A673 (cell line): Measurements from ENCODE around the gene FIGNL1. TPM values are rescaled to one million over a fixed set of nuclear protein-coding genes. Genes with fewer than 3 reads are reported as not detected.

Source experiments
- BruUV-seq: library from RNA; stranded (reverse); fragments of 400-500 nt; replicated peaks from 2 replicates; lab custom pipeline; 2021; lab: Mats Ljungman, UMichigan
- CTCF ChIA-PET: fragments of 300-600 bp; sonication (Branson Sonifier 250); formaldehyde crosslinking; loops from one replicate; lab custom pipeline; 2022; ENCODE audit warnings: antibody characterized with exemption; lab: Charles Lee
- POLR2A ChIA-PET: fragments of 300-600 bp; sonication (Branson Sonifier 250); formaldehyde crosslinking; loops from one replicate; lab custom pipeline; 2022; ENCODE audit warnings: antibody characterized with exemption; ENCODE audit not compliant: low non-redundant PET; lab: Charles Lee
- DNase-seq: peaks from one replicate; pipeline ENCODE4 v3.0.0-alpha.2; 2015; ENCODE audit warnings: low spot score
- H3K27ac ChIP-seq: fragments of 200-600 bp; sonication (generic); 2 replicates; pipeline ENCODE4 v1.5.1; 2016; ENCODE audit warnings: mixed run types, low read depth, mild to moderate bottlenecking, mixed read lengths, antibody characterized with exemption, low read length; ENCODE audit not compliant: poor library complexity, severe bottlenecking
- H3K27me3 ChIP-seq: fragments of 200-600 bp; sonication (generic); replicated peaks from 2 replicates; pipeline ENCODE4 v1.6.1; 2017; ENCODE audit warnings: mixed run types, low read depth, mild to moderate bottlenecking, mixed read lengths, antibody characterized with exemption, low read length; ENCODE audit not compliant: insufficient read depth, poor library complexity
- H3K36me3 ChIP-seq: fragments of 200-600 bp; sonication (generic); 2 replicates; pipeline ENCODE4 v1.6.1; 2016; ENCODE audit warnings: mixed run types, mild to moderate bottlenecking, mixed read lengths, antibody characterized with exemption, low read length; ENCODE audit not compliant: insufficient read depth, poor library complexity, severe bottlenecking
- H3K4me1 ChIP-seq: fragments of 200-600 bp; sonication (generic); 2 replicates; pipeline ENCODE4 v1.6.1; 2017; ENCODE audit warnings: mixed run types, mild to moderate bottlenecking, mixed read lengths, antibody characterized with exemption, low read length; ENCODE audit not compliant: insufficient read depth, poor library complexity, severe bottlenecking
- H3K4me3 ChIP-seq: fragments of 200-600 bp; sonication (generic); 2 replicates; pipeline ENCODE4 v1.5.1; 2016; ENCODE audit warnings: low read depth, mixed run types, mild to moderate bottlenecking, mixed read lengths, low read length; ENCODE audit not compliant: poor library complexity, severe bottlenecking
- H3K9me3 ChIP-seq: fragments of 200-600 bp; sonication (generic); 2 replicates; pipeline ENCODE4 v1.6.1; 2016; ENCODE audit warnings: mixed run types, low read depth, mild to moderate bottlenecking, mixed read lengths, antibody characterized with exemption, low read length; ENCODE audit not compliant: poor library complexity, severe bottlenecking
- CTCF ChIP-seq: fragments of 300-800, 200-600 bp; sonication (generic); conservative IDR thresholded peaks from 2 replicates; pipeline ENCODE4 v1.5.1; 2017; ENCODE audit warnings: low read depth, mild to moderate bottlenecking, antibody characterized with exemption, low read length, moderate library complexity, mixed read lengths
- EZH2 ChIP-seq: fragments of 200-600 bp; sonication (generic); IDR thresholded peaks from 2 replicates; pipeline ENCODE4 v1.6.1; 2017; ENCODE audit warnings: borderline replicate concordance, low read depth, mild to moderate bottlenecking, mixed read lengths, antibody characterized with exemption, low read length; ENCODE audit not compliant: poor library complexity, severe bottlenecking
- intact Hi-C: fragments of 100-400 bp; cut with micrococcal nuclease; formaldehyde crosslinking; loops from one replicate; pipeline ENCODE4 v1.10.0; 2022; ENCODE audit not compliant: unreplicated experiment
- total RNA-seq: library from RNA; stranded (reverse); gene quantifications from 2 replicates; pipeline ENCODE4 v1.2.3, GENCODE V29; 2021

Gene FIGNL1
- total RNA-seq, 1 experiment from 2014 or later = 41.3 TPM

GRCh38 chr7:50396856-50397255 lies 53.3 kb downstream of the FIGNL1 start:
- CTCF ChIA-PET = no interaction called here

GRCh38 chr7:50394315-50394714 lies 55.8 kb downstream of the FIGNL1 start:
- no peaks in the 10 kb centered on the region for H3K36me3 ChIP-seq
- H3K4me1 ChIP-seq = no peaks in the 10 kb centered on the region
- ChIA-PET POLR2A (no interaction called here), CTCF (no interaction called here)
- TF ChIP-seq EZH2 (no peak), CTCF (no peak)
- H3K4me3 ChIP-seq = no peak overlapping the region
- DNase-seq = no peak
- H3K9me3 ChIP-seq = no peaks in the 10 kb centered on the region
- BruUV-seq = no TSS peak
- no peak overlapping the region for H3K27ac ChIP-seq
- H3K27me3 ChIP-seq = peaks cover 44% of the 10 kb centered on the region
- intact Hi-C loops = no loop called here

More at GRCh38 chr7:50396856-50397255, 53.3 kb downstream of the FIGNL1 start:
- intact Hi-C loops = no loop called here
- Histone ChIP-seq H3K36me3 (no peaks in the 10 kb centered on the region), H3K4me3 (no peak overlapping the region), H3K9me3 (no peaks in the 10 kb centered on the region), H3K27ac (no peak overlapping the region), H3K27me3 (peaks cover 63% of the 10 kb centered on the region), H3K4me1 (no peaks in the 10 kb centered on the region)
- POLR2A ChIA-PET = no interaction called here
- no peak for DNase-seq
- TF ChIP-seq CTCF (no peak), EZH2 (no peak)
- BruUV-seq = no TSS peak

Other genes starting within 250 kb of the FIGNL1 start
- 3.7 and 4.2 TPM in 2 replicates for gene IKZF1, start 145.6 kb downstream of the FIGNL1 start, total RNA-seq
- gene DDC, start 115.1 kb upstream of the FIGNL1 start, total RNA-seq = not detected in 2 replicates